Measurements from ENCODE around the gene SHKBP1. TPM values are rescaled to one million over a fixed set of nuclear protein-coding genes. Genes with fewer than 3 reads are reported as not detected.
A peak's percentile ranks its signal among the peaks of the same experiment; 100 is the strongest.

The SHKBP1 gene
- total and polyA plus RNA-seq, 2 of the 4 experiments (the other 2 are of a cell fraction), result 15.6 to 94.0 TPM

DNA sequence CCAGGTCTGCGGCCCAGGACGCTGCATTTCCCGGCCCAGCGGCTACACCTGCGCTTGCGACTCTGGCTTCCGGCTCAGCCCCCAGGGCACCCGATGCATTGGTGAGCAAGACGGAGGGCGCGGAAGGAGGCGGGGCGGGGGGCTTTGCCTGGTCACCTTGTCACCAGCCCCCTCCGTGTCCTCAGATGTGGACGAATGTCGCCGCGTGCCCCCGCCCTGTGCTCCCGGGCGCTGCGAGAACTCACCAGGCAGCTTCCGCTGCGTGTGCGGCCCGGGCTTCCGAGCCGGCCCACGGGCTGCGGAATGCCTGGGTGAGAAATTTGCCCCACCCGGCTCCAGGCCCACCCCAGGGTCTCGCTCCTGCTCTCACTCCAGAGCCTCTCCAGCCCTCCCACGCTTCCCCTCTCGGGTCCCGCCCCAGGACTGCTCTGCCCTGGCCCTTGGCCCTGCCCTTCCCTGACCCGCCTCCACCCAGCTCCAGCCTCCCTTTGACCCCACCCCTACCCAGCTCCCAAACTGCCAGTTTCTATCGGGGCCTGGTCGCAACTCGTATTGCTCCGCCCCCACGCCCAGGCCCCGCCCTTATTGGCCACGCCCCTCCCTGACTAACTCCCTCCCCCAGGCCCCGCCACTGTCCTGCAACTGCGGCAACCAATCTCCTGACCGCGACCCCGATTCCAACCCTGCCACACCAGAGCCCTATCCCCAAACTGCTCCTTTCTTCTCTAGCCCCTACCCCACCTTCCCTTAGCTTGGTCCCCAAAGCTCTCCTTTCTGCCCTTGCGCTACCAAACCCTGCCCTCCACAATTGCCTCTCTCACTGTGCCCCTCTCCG is 33.1 kb downstream of the SHKBP1 start:
- Histone ChIP-seq H3K56ac (ENCODE audit: extremely low read depth, insufficient read depth, low read length) (no peak overlapping the region), H3K14ac (replicated peaks; ENCODE audit: low read depth, low read length) (no peak overlapping the region), H4K8ac (ENCODE audit: low read depth in 2 of 2, low read length in 2 of 2) (no peak overlapping the region), H2BK15ac (ENCODE audit: low read depth, low read length) (no peak overlapping the region), H3K9me1 (ENCODE audit: insufficient read depth, low read length) (peaks cover 7% of the 10 kb centered on the region), H3K4me3 (ENCODE audit: insufficient read depth, low read depth, low read length) (no peak overlapping the region), H3K4ac (ENCODE audit: low read depth, low read length) (no peak overlapping the region), H3K79me1 (ENCODE audit: low read depth in 1 of 2, low read length in 2 of 2) (peaks cover 0 to 5% of the 10 kb centered on the region in 2 experiments; a peak in 2 of 4 replicates), H3K36me3 (ENCODE audit: control insufficient read depth, insufficient read depth, low read length) (peaks cover 27% of the 10 kb centered on the region; the same call in 1 of the 2 replicates), H3K9ac (ENCODE audit: low read depth, low read length) (no peak overlapping the region), H4K5ac (ENCODE audit: low read depth, low read length) (no peak overlapping the region), H2AK9ac (replicated peaks; ENCODE audit: low read depth, low read length, poor library complexity) (peak overlapping the region; percentile 34), H2AK5ac (ENCODE audit: low read depth, low read length) (no peak overlapping the region), H3K4me2 (ENCODE audit: low read depth, low read length) (no peak overlapping the region), H2BK120ac (ENCODE audit: low read depth, low read length) (no peak overlapping the region), H3K9me3 (ENCODE audit: control insufficient read depth, insufficient read depth, low read length) (no peaks in the 10 kb centered on the region), H3K23ac (ENCODE audit: low read depth, low read length) (no peak overlapping the region), H2AFZ (replicated peaks; ENCODE audit: low read length, poor library complexity) (peak overlapping the region; percentile 52), H3K27ac (ENCODE audit: insufficient read depth, low read length) (no peak overlapping the region), H3K18ac (ENCODE audit: low read depth, low read length) (no peak overlapping the region), H2BK5ac (ENCODE audit: low read depth, low read length, poor library complexity, severe bottlenecking) (no peak overlapping the region), H4K91ac (ENCODE audit: insufficient read depth, low read depth, low read length) (no peak overlapping the region), H4K20me1 (ENCODE audit: insufficient read depth, low read length) (peaks cover 2% of the 10 kb centered on the region; the same call in 1 of the 2 replicates), H3K27me3 (ENCODE audit: control insufficient read depth, insufficient read depth, low read length) (no peaks in the 10 kb centered on the region), H2BK20ac (ENCODE audit: low read depth, low read length) (no peak overlapping the region), H3K4me1 (ENCODE audit: control insufficient read depth, insufficient read depth, low read length) (peaks cover 10% of the 10 kb centered on the region; the same call in 1 of the 2 replicates)
- CTCF ChIA-PET, result no interaction called here
- intact Hi-C loops (cut with micrococcal nuclease) (no loop called here), dilution Hi-C loops (cut with HindIII; ENCODE audit: low sequenced_read_pairs, unreplicated experiment) (no loop called here), in situ Hi-C loops (cut with MboI; ENCODE audit: low sequenced_read_pairs) (loop anchor here (10.0 kb wide), 1 partner anchor 305 kb away; no protein-coding TSS in a partner anchor)
- no TSS peak for BruUV-seq (replicated peaks)
- TF ChIP-seq RAD21 (IDR thresholded peaks at IDR 0.05; ENCODE audit: low read length) (no peak), CEBPB (IDR thresholded peaks at IDR 0.05; ENCODE audit: low read depth, low read length) (no peak), MXI1 (IDR thresholded peaks at IDR 0.05; ENCODE audit: borderline replicate concordance, low read depth, low read length) (no peak)
- POLR2A ChIA-PET (ENCODE audit: unreplicated experiment), result no interaction called here
- WGBS, 2 experiments (ENCODE audit: extremely low coverage in 2 of 2, insufficient read length in 1 of 2), result 67% methylated on average over 16 of the region's 50 CpGs; no CpG with 5 or more reads in 1 of the 2 experiments
- ATAC-seq (ENCODE audit: low read depth) (no peak), DNase-seq (no peak)

All from IMR-90 (cell line).